A549 treated with ZK216348 at 1 μM for 4 hours (cell line): Measurements from ENCODE around the gene PGAM1. TPM values are rescaled to one million over a fixed set of nuclear protein-coding genes. Genes with fewer than 3 reads are reported as not detected.

Experiments used
- total RNA-seq: library from RNA; stranded (reverse); fragments of 200-300 nt; extraction: Qiagen RNA extraction; gene quantifications from 5 replicates; pipeline ENCODE4 v1.2.3, GENCODE V29; 2022; ENCODE audit warnings: low read depth

PGAM1 gene
- total RNA-seq = 492 to 633 TPM (median 610 TPM) in 5 replicates

GRCh38 chr10:97425964-97426775 is at the start of gene PGAM1:
PGAM1 (plus strand) TSS chr10:97426191; CDS start chr10:97426308, 117 bp downstream.

GRCh38 chr10:97400665-97401454 is 25.1 kb upstream of the PGAM1 start, which contains the start of gene RRP12:
RRP12 (minus strand) TSS chr10:97401340; CDS start chr10:97401231, 109 bp downstream.

GRCh38 chr10:97445722-97446639 is 20.0 kb downstream of the PGAM1 start, which contains the start of the genes EXOSC1 and ZDHHC16:
EXOSC1 (minus strand) TSS chr10:97446006; CDS start chr10:97445985, 21 bp downstream.
ZDHHC16 (plus strand) TSS chr10:97446175; CDS start chr10:97451676, 5,501 bp downstream.

Other genes starting within 250 kb of the PGAM1 start
- 0.05 to 0.23 TPM (median 0.06 TPM) in 4 of 5 replicates, not detected in the other for gene SLIT1, start 240.2 kb upstream of the PGAM1 start, total RNA-seq
- 4.1 to 6.3 TPM (median 5.4 TPM) in 5 replicates for gene ARHGAP19, start 133.6 kb upstream of the PGAM1 start, total RNA-seq
- gene FRAT1, start 106.9 kb upstream of the PGAM1 start, total RNA-seq = 0.74 to 2.5 TPM (median 1.8 TPM) in 5 replicates
- gene FRAT2, start 91.5 kb upstream of the PGAM1 start, total RNA-seq = 4.9 to 9.5 TPM (median 8.2 TPM) in 5 replicates
- gene RRP12, start 24.9 kb upstream of the PGAM1 start, total RNA-seq = 48.1 to 71.9 TPM (median 56.6 TPM) in 5 replicates
- 46.9 to 62.0 TPM (median 53.9 TPM) in 5 replicates for gene EXOSC1, start 19.8 kb downstream of the PGAM1 start, total RNA-seq
- 38.3 to 58.0 TPM (median 55.0 TPM) in 5 replicates for gene ZDHHC16, start 20.0 kb downstream of the PGAM1 start, total RNA-seq
- gene MMS19, start 72.2 kb downstream of the PGAM1 start, total RNA-seq = 28.6 to 52.2 TPM (median 49.2 TPM) in 5 replicates
- gene UBTD1, start 72.7 kb downstream of the PGAM1 start, total RNA-seq = 11.2 to 21.6 TPM (median 19.1 TPM) in 5 replicates
- 3.9 to 6.4 TPM (median 5.4 TPM) in 5 replicates for gene ANKRD2, start 146.6 kb downstream of the PGAM1 start, total RNA-seq
- 0.78 to 1.7 TPM (median 1.2 TPM) in 5 replicates for gene HOGA1, start 158.2 kb downstream of the PGAM1 start, total RNA-seq
- 0.15 TPM in 1 of 5 replicates, not detected in the others for gene C10orf62, start 163.5 kb downstream of the PGAM1 start, total RNA-seq
- 6.8 to 9.0 TPM (median 8.4 TPM) in 5 replicates for gene MORN4, start 207.3 kb downstream of the PGAM1 start, total RNA-seq
- gene PI4K2A, start 214.5 kb downstream of the PGAM1 start, total RNA-seq = 21.4 to 28.1 TPM (median 25.5 TPM) in 5 replicates